Right renal cortex interstitium (tissue), 3 donors: ENCODE data around the gene MUC13. TPM values are rescaled to one million over a fixed set of nuclear protein-coding genes. Genes with fewer than 3 reads are reported as not detected.
"Not testable (repeated sequence)": the region's sequence is repeated elsewhere in the genome, so short reads cannot be mapped to it uniquely, and the experiment has no call there.

ENCODE experiments used
- DNase-seq, 3 donors: peaks; one replicate each; pipeline ENCODE4 v3.0.0-alpha.2; 2013; ENCODE audit warnings: low read depth in 3 of 3, low spot score in 2 of 3
- polyA plus RNA-seq, 3 donors: library from polyadenylated mRNA; unstranded; fragments of 120-200 nt; gene quantifications; one replicate each; pipeline ENCODE4 v1.2.1, GENCODE V29; 2013; ENCODE audit not compliant: insufficient read length in 3 of 3

MUC13 gene, protein sequence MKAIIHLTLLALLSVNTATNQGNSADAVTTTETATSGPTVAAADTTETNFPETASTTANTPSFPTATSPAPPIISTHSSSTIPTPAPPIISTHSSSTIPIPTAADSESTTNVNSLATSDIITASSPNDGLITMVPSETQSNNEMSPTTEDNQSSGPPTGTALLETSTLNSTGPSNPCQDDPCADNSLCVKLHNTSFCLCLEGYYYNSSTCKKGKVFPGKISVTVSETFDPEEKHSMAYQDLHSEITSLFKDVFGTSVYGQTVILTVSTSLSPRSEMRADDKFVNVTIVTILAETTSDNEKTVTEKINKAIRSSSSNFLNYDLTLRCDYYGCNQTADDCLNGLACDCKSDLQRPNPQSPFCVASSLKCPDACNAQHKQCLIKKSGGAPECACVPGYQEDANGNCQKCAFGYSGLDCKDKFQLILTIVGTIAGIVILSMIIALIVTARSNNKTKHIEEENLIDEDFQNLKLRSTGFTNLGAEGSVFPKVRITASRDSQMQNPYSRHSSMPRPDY
- not detected for polyA plus RNA-seq

- no peak for DNase-seq
These were observed at the start of gene MUC13 for GRCh38 chr3:124934577-124934976. MUC13 (minus strand) TSS chr3:124934751; CDS start chr3:124934712, 39 bp downstream.

DNA sequence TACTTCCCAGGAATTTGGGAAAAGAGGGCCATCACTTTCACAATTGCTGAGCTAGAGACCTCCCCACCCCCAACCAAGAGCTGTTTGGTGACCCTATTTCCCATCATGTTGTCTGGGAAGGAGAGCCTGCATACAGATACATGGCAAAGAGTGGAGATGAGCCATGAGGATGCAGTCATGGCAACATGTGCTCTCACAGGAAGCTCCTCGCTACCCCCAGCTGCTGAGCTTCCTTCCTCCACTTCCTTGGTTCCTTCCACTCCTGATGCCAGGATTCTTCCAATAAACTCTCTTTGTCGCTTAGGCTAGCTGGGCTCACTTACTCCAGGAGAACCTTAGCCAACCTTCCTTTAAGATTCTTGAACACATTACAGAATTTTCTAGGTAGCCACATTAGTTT lies 48.3 kb upstream of the MUC13 start:
- no peak for DNase-seq

- no peak for DNase-seq
These were observed 46.9 kb upstream of the MUC13 start for GRCh38 chr3:124981472-124981871.

- DNase-seq = no peak
These were observed 44.1 kb upstream of the MUC13 start for GRCh38 chr3:124978627-124979026.

- no peak for DNase-seq
These were observed 41.8 kb upstream of the MUC13 start for GRCh38 chr3:124976383-124976782.

- DNase-seq = no peak
These were observed 40.1 kb upstream of the MUC13 start for GRCh38 chr3:124974691-124975090.

DNA sequence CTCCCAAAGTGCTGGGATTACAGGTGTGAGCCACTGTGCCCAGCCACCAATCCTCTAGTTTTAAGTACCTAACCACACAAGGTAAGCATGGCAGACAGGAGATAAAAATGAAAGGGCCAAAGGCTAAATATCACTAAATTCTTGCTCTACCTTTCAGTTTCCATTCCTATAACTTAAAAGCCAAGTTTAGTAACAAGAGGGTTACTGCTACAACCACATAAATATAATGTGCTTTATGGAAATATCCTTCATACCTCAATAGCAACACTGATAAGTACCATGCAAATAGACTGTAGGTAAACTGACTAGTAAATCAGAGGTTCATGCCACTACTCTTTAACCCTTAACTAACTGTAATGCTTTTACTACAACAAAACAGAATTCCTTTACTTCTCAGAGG lies 38.7 kb upstream of the MUC13 start:
- DNase-seq = no peak

- DNase-seq = no peak
These were observed 37.9 kb upstream of the MUC13 start for GRCh38 chr3:124972457-124972856.

DNA sequence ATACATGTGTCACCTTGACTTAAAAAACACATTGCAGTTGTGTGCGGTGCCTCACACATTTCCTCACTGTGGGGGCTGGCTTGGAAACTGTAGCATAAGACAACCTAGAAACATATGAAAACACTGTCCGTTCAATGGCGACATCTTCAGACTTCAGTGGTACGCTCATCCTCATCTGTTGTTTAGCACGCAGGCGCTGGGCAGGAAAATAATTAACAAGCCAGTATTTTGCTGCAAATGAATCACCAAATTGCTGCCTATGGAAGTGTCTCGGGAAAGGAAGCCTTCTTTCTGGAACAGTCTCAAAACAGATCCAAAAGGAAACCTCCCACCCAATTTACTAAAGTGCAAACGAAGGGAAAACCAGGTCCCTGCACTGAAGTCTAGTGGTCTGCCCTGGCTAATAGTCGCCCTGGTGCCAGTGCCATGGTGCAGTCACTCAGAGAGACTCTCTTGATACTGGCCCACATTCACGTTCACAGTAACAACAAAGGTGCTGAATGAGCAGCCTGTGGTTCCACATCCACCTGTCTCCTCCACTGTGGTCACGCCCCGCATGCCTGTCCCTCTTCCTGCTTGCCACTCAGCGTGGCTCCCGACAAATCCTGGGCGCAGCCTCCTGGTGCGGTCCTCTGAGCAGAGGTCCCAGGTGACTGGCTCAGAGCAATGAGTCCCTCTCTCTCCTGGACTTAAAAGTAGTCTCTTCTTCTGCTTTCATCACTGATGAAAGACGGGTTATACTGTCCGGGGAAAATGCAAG lies 35.6 kb upstream of the MUC13 start:
- no peak for DNase-seq

- DNase-seq = no peak
These were observed 34.6 kb upstream of the MUC13 start for GRCh38 chr3:124969190-124969589.

DNA sequence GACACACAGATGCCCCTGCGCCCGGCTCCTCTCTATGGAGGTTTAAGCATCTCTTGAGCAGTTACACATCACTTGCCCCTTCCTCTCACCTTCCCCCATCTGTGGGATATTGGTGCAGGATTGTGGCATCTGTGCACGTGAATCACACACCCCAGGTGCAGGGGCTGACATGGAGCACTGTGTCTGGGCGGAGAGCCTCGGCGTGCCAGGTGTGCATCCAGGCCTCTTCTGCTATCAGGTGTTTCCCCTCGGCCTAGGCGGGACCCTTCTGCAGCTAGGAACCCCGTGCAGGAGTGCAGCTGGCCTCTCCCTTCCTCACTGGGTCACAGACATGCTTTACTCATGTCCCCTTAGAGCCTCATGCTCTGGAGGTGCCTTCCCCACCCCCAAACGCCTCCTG lies 33.4 kb upstream of the MUC13 start:
- no peak for DNase-seq

DNA sequence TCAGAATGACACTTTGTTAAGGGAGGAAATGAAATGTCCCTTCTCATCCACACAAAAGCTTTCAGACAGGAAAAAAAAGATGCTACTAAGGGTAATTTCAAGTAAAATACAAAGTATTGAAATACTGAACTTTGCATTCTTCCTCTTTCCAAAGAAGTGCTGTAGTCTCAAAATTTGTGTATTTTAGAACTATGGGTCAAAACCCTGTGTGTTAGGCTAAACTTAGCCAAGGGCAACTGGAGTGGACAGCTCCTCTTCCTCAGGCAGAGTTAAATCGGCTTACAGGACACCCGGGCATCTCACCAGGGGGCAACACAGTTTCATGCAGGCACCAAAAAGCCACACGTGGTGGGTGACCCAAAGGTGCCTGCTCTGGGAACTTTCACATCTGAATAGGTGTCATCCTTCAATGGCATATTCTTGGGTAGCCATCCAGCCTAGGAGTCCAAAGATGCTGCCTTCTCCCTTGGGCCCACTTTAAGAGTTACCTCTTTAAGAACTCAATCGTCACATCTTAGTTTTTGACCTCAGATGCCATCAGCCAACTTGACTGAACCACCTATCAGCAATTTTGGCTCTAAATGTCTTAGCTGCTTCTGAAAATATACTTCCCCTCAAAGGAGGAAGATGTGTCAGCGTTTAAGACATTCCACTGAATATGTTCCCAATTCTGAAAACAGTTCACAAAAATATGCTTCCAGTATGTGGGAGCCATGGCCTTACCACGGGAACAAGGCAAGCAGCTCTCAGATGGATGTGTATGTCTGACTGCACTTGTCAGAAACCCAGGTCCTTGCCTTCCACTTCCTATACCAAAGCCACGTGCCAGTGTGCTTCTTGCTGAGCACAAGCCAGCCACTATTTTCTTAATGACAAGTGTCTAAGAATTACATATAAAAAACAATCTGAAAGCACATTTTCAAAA lies 32.2 kb upstream of the MUC13 start:
- no peak for DNase-seq

- no peak for DNase-seq
These were observed 30.9 kb upstream of the MUC13 start for GRCh38 chr3:124965413-124965812.

- DNase-seq = no peak
These were observed 29.8 kb upstream of the MUC13 start for GRCh38 chr3:124964387-124964786.

DNA sequence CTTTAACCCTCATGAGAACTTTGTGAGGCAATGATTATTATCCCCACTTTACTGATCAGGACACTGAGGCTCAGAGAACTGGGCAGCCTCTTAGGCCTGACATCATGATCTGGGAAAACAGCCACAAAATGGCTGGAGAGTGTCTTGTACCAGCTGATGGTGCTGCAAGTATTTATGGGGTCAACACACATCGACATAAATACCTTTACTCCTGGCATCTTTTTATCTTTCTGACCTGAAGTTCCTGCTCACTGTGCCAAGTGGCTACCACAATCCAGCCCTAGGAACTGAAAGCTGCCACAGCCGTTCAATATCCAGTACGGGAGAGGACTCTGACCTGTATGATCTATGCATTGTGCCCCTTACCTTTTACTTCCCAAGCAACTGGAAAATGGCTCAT lies 29.2 kb upstream of the MUC13 start:
- DNase-seq = no peak

GRCh38 chr3:124962403-124962940 lies 27.9 kb upstream of the MUC13 start:
- DNase-seq = no peak

DNA sequence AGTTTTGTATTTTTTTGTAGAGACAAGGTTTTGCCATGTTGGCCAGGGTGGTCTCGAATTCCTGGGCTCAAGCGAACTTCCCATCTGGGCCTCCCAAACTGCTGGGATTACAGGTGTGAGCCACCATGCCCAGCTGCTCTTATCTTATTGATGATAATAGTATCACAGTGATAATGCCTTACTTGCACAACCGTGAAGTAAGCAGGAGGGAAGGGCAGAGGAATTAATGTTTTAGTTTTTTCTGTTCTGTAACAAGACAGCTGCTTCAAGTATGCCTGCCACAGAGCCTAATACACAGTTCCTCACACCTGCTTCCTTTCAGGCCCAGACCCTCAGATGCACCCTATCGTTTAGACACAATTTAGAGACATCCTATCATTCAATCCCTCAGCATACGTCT lies 26.1 kb upstream of the MUC13 start:
- DNase-seq = no peak

DNA sequence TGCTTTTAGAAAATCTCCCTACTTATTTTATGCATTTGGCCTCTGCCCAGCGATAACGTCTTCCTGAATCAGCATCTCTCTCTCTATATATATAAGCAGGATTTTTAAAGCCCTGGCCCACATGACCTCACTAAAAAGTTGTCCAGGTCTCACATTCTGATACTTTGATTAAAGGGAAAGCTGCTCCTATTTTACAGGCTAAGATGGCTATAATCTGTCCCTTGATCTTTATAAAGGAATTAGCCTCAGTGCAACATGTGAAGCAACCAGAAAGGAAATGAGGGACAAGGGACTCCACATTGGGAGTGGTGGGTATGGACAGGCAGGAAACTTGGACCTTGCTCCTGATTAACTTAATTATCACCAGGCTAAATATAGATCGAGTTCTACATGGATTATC lies 25.6 kb upstream of the MUC13 start:
- no peak for DNase-seq

GRCh38 chr3:124957951-124958350 lies 23.4 kb upstream of the MUC13 start:
- not testable (repeated sequence) for DNase-seq

DNA sequence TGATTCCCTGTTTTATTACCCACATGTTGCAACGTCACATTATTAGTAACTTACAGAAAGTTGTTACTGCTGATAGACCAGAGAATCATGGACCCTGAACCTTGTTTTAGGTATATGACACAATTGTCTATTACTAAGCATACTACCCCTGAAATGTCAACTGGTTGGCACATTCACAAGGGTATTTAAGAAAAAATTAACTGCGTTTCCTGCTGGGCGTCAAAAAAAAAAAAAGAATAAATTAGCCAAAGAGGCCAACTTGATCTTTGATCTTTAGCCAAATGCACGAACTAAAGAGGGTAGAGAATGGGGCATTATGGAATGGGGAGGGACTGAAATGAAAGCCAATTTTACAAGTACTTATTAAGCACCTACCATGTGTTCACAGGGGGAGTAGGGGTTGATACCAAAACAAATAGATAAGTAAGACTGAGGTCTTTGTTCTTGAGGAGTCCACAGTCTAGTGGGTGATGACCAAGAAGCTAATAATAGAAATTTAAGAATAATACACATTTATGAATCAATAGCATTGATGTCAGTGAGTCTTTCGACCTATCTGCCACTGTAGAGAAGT lies 17.8 kb upstream of the MUC13 start:
- DNase-seq = no peak
